K562 (cell line): ENCODE data around the gene PLPPR1.

Experiments used
- CCNT2 ChIP-seq: IDR thresholded peaks from 2 replicates; pipeline ENCODE4 v1.6.1; 2011; ENCODE audit warnings: borderline replicate concordance, low read depth, mild to moderate bottlenecking, moderate library complexity, mixed read lengths, low read length; ENCODE audit not compliant: insufficient read length; ENCODE audit errors: extremely low read depth
- CLOCK ChIP-seq: fragments of 250-450 bp; sonication (Bioruptor Pico); IDR thresholded peaks from 2 replicates; pipeline ENCODE4 v1.4.0; 2020; ENCODE audit warnings: mild to moderate bottlenecking, moderate library complexity, borderline replicate concordance
- CTCF ChIP-seq, 3 experiments: IDR thresholded peaks in 2 of 3; conservative IDR thresholded peaks in 1 of 3; 2 replicates each; pipeline ENCODE4 v1.5.1; 2011 to 2012; ENCODE audit warnings: low read length in 3 of 3, mild to moderate bottlenecking in 3 of 3, control low read depth in 2 of 3, improper control_type of control experiment in 1 of 3, inconsistent platforms in 1 of 3, low read depth in 1 of 3, mixed read lengths in 1 of 3, moderate library complexity in 1 of 3; ENCODE audit not compliant: insufficient read depth in 2 of 3
- DDX20 ChIP-seq: fragments of 450-650 bp; IDR thresholded peaks from 2 replicates; pipeline ENCODE4 v1.6.1; 2016; ENCODE audit warnings: missing genetic modification characterization, low read depth, mild to moderate bottlenecking, missing compliant biosample characterization, moderate library complexity
- FOXM1 ChIP-seq, 2 experiments: fragments of 450-650 bp in 1 of 2; sonication (generic) in 1 of 2; formaldehyde crosslinking in 1 of 2; IDR thresholded peaks; 2 replicates each; pipeline versions ENCODE4 v1.6.1 to v1.9.0; 2017 to 2022; ENCODE audit warnings: low read depth in 2 of 2, mild to moderate bottlenecking in 2 of 2, missing genetic modification reagents in 1 of 2, moderate library complexity in 1 of 2
- NKRF ChIP-seq: fragments of 450-650 bp; IDR thresholded peaks from 2 replicates; pipeline ENCODE4 v1.6.1; 2016; ENCODE audit warnings: borderline replicate concordance
- NR3C1 ChIP-seq: sonication (generic); formaldehyde crosslinking; IDR thresholded peaks from 2 replicates; pipeline ENCODE4 v1.8.1; 2022; ENCODE audit warnings: missing genetic modification reagents
- POLR2A ChIP-seq: fragments of 450-650 bp; conservative IDR thresholded peaks from 2 replicates; pipeline ENCODE4 v1.6.1; 2016
- PRDM10 ChIP-seq: fragments of 450-650 bp; IDR thresholded peaks from 2 replicates; pipeline ENCODE4 v1.6.1; 2018; ENCODE audit not compliant: partially characterized antibody
- RAD21 ChIP-seq, 2 experiments: fragments of 250-450 bp in 1 of 2; fragments of 450-650 bp in 1 of 2; sonication (Bioruptor Pico) in 1 of 2; formaldehyde crosslinking in 1 of 2; IDR thresholded peaks in 1 of 2; conservative IDR thresholded peaks in 1 of 2; 2 replicates each; pipeline versions ENCODE4 v1.4.0 to v1.8.0; 2020 to 2022; ENCODE audit warnings: mild to moderate bottlenecking in 2 of 2, moderate library complexity in 1 of 2
- TOE1 ChIP-seq, 2 experiments: fragments of 450-650 bp in 1 of 2; sonication (generic) in 1 of 2; formaldehyde crosslinking in 1 of 2; IDR thresholded peaks; 2 replicates each; pipeline versions ENCODE4 v1.7.1 to v1.8.0; 2016 to 2022; ENCODE audit warnings: borderline replicate concordance in 2 of 2, mild to moderate bottlenecking in 2 of 2, antibody characterized with exemption in 1 of 2, inconsistent platforms in 1 of 2, low read depth in 1 of 2, missing genetic modification reagents in 1 of 2, moderate library complexity in 1 of 2
- ZFP1 ChIP-seq: fragments of 450-650 bp; formaldehyde crosslinking; IDR thresholded peaks from 2 replicates; pipeline ENCODE4 v1.4.0; 2020; ENCODE audit warnings: mild to moderate bottlenecking, mixed read lengths
- ZNF263 ChIP-seq: sonication (generic); formaldehyde crosslinking; IDR thresholded peaks from 2 replicates; pipeline ENCODE4 v1.8.0; 2022; ENCODE audit warnings: mild to moderate bottlenecking, missing genetic modification reagents, borderline replicate concordance
- ZNF57 ChIP-seq: fragments of 450-650 bp; formaldehyde crosslinking; IDR thresholded peaks from 2 replicates; pipeline ENCODE4 v1.4.0; 2020; ENCODE audit warnings: mild to moderate bottlenecking, moderate library complexity

GRCh38 chr9:101081641-101082040 is 53.1 kb downstream of the PLPPR1 start:
- TF ChIP-seq CTCF (IDR thresholded peaks at IDR 0.05 in 2 of 3, conservative IDR thresholded peaks at IDR 0.05 in 1 of 3; ENCODE audit: insufficient read depth in 2 of 3, low read depth in 1 of 3, low read length in 3 of 3) (no peak), NR3C1 (CRISPR knock-in tag) (no peak), CCNT2 (no peak), PRDM10 (no peak), RAD21 (CRISPR knock-in tag; conservative IDR thresholded peaks at IDR 0.05 in 1 of 2, IDR thresholded peaks at IDR 0.05 in 1 of 2) (no peak), DDX20 (no peak), ZNF57 (CRISPR knock-in tag) (no peak), TOE1 (IDR thresholded peaks at IDR 0.05; ENCODE audit: borderline replicate concordance) (no peak), TOE1 (CRISPR knock-in tag; IDR thresholded peaks at IDR 0.05; ENCODE audit: borderline replicate concordance, low read depth) (no peak), POLR2A (no peak), FOXM1 (IDR thresholded peaks at IDR 0.05; ENCODE audit: low read depth) (no peak), FOXM1 (CRISPR knock-in tag; IDR thresholded peaks at IDR 0.05; ENCODE audit: low read depth) (no peak), NKRF (no peak), ZNF263 (CRISPR knock-in tag) (no peak), ZFP1 (CRISPR knock-in tag) (no peak), CLOCK (no peak)
